ENCODE results near the gene METTL16. TPM values are rescaled to one million over a fixed set of nuclear protein-coding genes. Genes with fewer than 3 reads are reported as not detected.

METTL16 gene
- total and polyA plus RNA-seq, 2 of the 4 experiments (the other 2 are of a cell fraction): 11.8 to 15.4 TPM

DNA sequence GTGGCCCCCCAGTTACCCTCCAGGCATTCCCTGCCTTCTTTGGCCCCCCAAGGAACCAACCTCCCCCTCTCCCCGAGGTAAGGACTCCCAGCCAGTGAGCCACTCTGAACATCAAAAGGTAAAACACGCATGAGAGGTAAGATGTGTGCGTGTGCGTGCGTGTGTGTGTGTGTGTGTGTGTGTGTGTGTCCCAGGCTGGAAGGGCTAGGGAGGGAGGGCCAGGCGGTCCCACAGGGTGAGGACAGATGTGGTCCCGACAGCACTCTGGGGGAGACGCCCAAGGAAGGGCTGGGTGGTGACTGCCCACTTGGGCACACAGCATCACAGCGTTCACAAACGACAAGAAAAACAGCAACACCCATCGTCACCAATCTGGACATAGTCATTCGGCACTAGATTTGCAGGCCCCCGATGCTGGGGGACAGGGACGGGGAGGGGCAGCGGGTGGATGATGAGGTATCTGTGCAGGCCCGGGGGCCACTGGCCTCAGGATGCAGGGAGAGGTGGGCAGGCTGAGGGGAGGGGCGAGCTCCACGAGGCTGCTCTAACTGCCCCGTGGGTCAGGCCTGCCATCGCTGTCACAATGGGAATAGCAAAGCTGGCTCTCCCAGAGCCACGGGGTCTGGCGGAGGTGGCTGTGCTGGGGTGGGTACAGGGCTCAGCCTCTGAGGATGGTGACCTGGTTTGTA is 127.1 kb downstream of the METTL16 start:
- in situ Hi-C loops (cut with MboI; ENCODE audit: low sequenced_read_pairs): no loop called here
- peaks cover 17% of the 10 kb centered on the region for H4K20me1 ChIP-seq (ENCODE audit: insufficient read depth, low read length)
- H2AK9ac ChIP-seq (replicated peaks; ENCODE audit: low read depth, low read length, poor library complexity): no peak overlapping the region

More for the DNA sequence above, 127.1 kb downstream of the METTL16 start:
- Histone ChIP-seq H3K27ac (ENCODE audit: insufficient read depth, low read length) (no peak overlapping the region), H3K4me2 (ENCODE audit: low read depth, low read length) (no peak overlapping the region), H3K9ac (ENCODE audit: low read depth, low read length) (no peak overlapping the region), H2BK20ac (ENCODE audit: low read depth, low read length) (no peak overlapping the region), H3K27me3 (ENCODE audit: control insufficient read depth, insufficient read depth, low read length) (no peaks in the 10 kb centered on the region), H2BK120ac (ENCODE audit: low read depth, low read length) (no peak overlapping the region), H2BK5ac (ENCODE audit: low read depth, low read length, poor library complexity, severe bottlenecking) (no peak overlapping the region), H2AK5ac (ENCODE audit: low read depth, low read length) (peak overlapping the region; percentile 21; the same call in 1 of the 2 replicates), H3K23ac (ENCODE audit: low read depth, low read length) (no peak overlapping the region), H4K5ac (ENCODE audit: low read depth, low read length) (no peak overlapping the region), H3K9me3 (ENCODE audit: control insufficient read depth, insufficient read depth, low read length) (no peaks in the 10 kb centered on the region), H3K4ac (ENCODE audit: low read depth, low read length) (no peak overlapping the region), H3K79me1 (ENCODE audit: low read depth in 1 of 2, low read length in 2 of 2) (peaks cover 3 to 17% of the 10 kb centered on the region in 2 experiments; a peak in 2 of 4 replicates), H2BK15ac (ENCODE audit: low read depth, low read length) (no peak overlapping the region), H3K9me1 (ENCODE audit: insufficient read depth, low read length) (no peaks in the 10 kb centered on the region), H3K4me3 (ENCODE audit: insufficient read depth, low read depth, low read length) (no peak overlapping the region), H4K8ac (ENCODE audit: low read depth in 2 of 2, low read length in 2 of 2) (no peak overlapping the region), H2AFZ (replicated peaks; ENCODE audit: low read length, poor library complexity) (peak overlapping the region; percentile 12), H3K56ac (ENCODE audit: extremely low read depth, insufficient read depth, low read length) (no peak overlapping the region), H3K4me1 (ENCODE audit: control insufficient read depth, insufficient read depth, low read length) (peaks cover 2% of the 10 kb centered on the region; the same call in 1 of the 2 replicates), H3K14ac (replicated peaks; ENCODE audit: low read depth, low read length) (no peak overlapping the region), H3K18ac (ENCODE audit: low read depth, low read length) (no peak overlapping the region), H3K36me3 (ENCODE audit: control insufficient read depth, insufficient read depth, low read length) (peaks cover 45% of the 10 kb centered on the region), H4K91ac (ENCODE audit: insufficient read depth, low read depth, low read length) (no peak overlapping the region)
- ATAC-seq (ENCODE audit: low read depth) (no peak), DNase-seq (no peak)
- ChIA-PET CTCF (interaction anchor here (3.2 kb wide), 1 partner anchor 33 kb away, joined by 64 read pairs; no protein-coding TSS in a partner anchor), POLR2A (ENCODE audit: unreplicated experiment) (no interaction called here)
- dilution Hi-C loops (cut with HindIII; ENCODE audit: low sequenced_read_pairs, unreplicated experiment) (no loop called here), intact Hi-C loops (cut with micrococcal nuclease) (no loop called here)
- TF ChIP-seq RCOR1 (IDR thresholded peaks at IDR 0.05; ENCODE audit: insufficient replicate concordance, low read length) (no peak), SMC3 (IDR thresholded peaks at IDR 0.05; ENCODE audit: low read depth, low read length) (no peak), CEBPB (IDR thresholded peaks at IDR 0.05; ENCODE audit: low read depth, low read length) (no peak), RFX5 (IDR thresholded peaks at IDR 0.05; ENCODE audit: low read depth, low read length) (no peak), FOS (IDR thresholded peaks at IDR 0.05; ENCODE audit: low read depth, low read length) (no peak), BHLHE40 (IDR thresholded peaks at IDR 0.05; ENCODE audit: low read depth, low read length) (no peak)
- 40% methylated on average over 1 of the region's 22 CpGs; no CpG with 5 or more reads in 1 of the 2 experiments for WGBS, 2 experiments (ENCODE audit: extremely low coverage in 2 of 2, insufficient read length in 1 of 2)
- BruUV-seq (replicated peaks): TSS peak; percentile 59
